HepG2 (cell line): ENCODE results near the gene ITGB2. TPM values are rescaled to one million over a fixed set of nuclear protein-coding genes. Genes with fewer than 3 reads are reported as not detected.

Experiments
- ATAC-seq: fragments of 200-7000 bp; cut with Tn5 transposase; 3 replicates; pipeline ENCODE4 v1.9.1; 2020; ENCODE audit warnings: mild to moderate bottlenecking, moderate library complexity
- BruUV-seq: library from RNA; stranded (reverse); fragments of 400-500 nt; replicated peaks from 2 replicates; lab custom pipeline; 2021; lab: Mats Ljungman, UMichigan
- CTCF ChIA-PET: fragments of 300-600 bp; formaldehyde crosslinking; extraction: SDS; loops from one replicate; lab custom pipeline; 2021; ENCODE audit warnings: low total read pairs, inconsistent platforms, low intra/inter-chr PET ratio; lab: Yijun Ruan, JAX
- POLR2A ChIA-PET: fragments of 350-600 bp; sonication (Branson Sonifier 250); formaldehyde crosslinking; loops from one replicate; lab custom pipeline; 2020; ENCODE audit warnings: antibody characterized with exemption, inconsistent platforms; lab: Yijun Ruan, JAX
- DNase-seq: peaks from one replicate; pipeline ENCODE4 v3.0.0-alpha.2; 2015; ENCODE audit warnings: low spot score
- FAIRE-seq: peaks from 3 replicates; lab custom pipeline; 2011; peaks lifted over from hg19 to GRCh38; lab: Jason Lieb, UNC
- H2AFZ ChIP-seq: one replicate; pipeline ENCODE4 v1.6.1; 2011; ENCODE audit warnings: low read length, inconsistent platforms
- H3K27ac ChIP-seq: fragments of 300-600 bp; 3 replicates; pipeline ENCODE4 v1.8.0; 2011; ENCODE audit warnings: mixed run types, mild to moderate bottlenecking, mixed read lengths, low read length, inconsistent platforms; ENCODE audit not compliant: insufficient read depth; ENCODE audit errors: extremely low read length
- H3K27me3 ChIP-seq, 2 experiments: fragments of 200-600 bp in 1 of 2; 2 replicates in 1 of 2; 3 replicates in 1 of 2; pipeline versions ENCODE4 v1.6.0 to v1.8.0; 2011; ENCODE audit warnings: low read length in 2 of 2, mild to moderate bottlenecking in 2 of 2, moderate library complexity in 2 of 2, inconsistent platforms in 1 of 2; ENCODE audit not compliant: insufficient read depth in 2 of 2, control insufficient read depth in 1 of 2
- H3K36me3 ChIP-seq, 2 experiments: fragments of 200-600 bp in 1 of 2; replicated peaks in 1 of 2; 2 replicates in 1 of 2; 3 replicates in 1 of 2; pipeline versions ENCODE4 v1.5.1 to v1.8.0; 2011; ENCODE audit warnings: low read length in 2 of 2, inconsistent platforms in 1 of 2; ENCODE audit not compliant: insufficient read depth in 2 of 2, control insufficient read depth in 1 of 2
- H3K4me1 ChIP-seq: 2 replicates; pipeline ENCODE4 v1.5.1; 2012; ENCODE audit warnings: low read length, inconsistent platforms; ENCODE audit not compliant: insufficient read depth
- H3K4me2 ChIP-seq: 2 replicates; pipeline ENCODE4 v1.6.0; 2011; ENCODE audit warnings: low read depth, low read length, inconsistent platforms
- H3K4me3 ChIP-seq, 3 experiments: fragments of 200-600 bp in 1 of 3; sonication (generic), shearing (Covaris generic) in 1 of 3; replicated peaks in 1 of 3; 2 replicates each; pipeline ENCODE4 v1.5.1; 2011 to 2016; ENCODE audit warnings: low read length in 3 of 3, inconsistent platforms in 2 of 3, low read depth in 2 of 3, mild to moderate bottlenecking in 2 of 3, control low read depth in 1 of 3, mixed read lengths in 1 of 3; ENCODE audit not compliant: insufficient read depth in 1 of 3
- H3K79me2 ChIP-seq: one replicate; pipeline ENCODE4 v1.6.1; 2011; ENCODE audit warnings: low read length, inconsistent platforms; ENCODE audit not compliant: insufficient read depth
- H3K9ac ChIP-seq: 2 replicates; pipeline ENCODE4 v1.6.0; 2011; ENCODE audit warnings: mild to moderate bottlenecking, low read depth, low read length, inconsistent platforms; ENCODE audit not compliant: insufficient read depth
- H3K9me3 ChIP-seq: 2 replicates; pipeline ENCODE4 v1.5.1; 2012; ENCODE audit warnings: mild to moderate bottlenecking, low read length
- H4K20me1 ChIP-seq: 2 replicates; pipeline ENCODE4 v1.6.0; 2011; ENCODE audit warnings: inconsistent platforms, mild to moderate bottlenecking, low read length, moderate library complexity; ENCODE audit not compliant: insufficient read depth
- ATF1 ChIP-seq: IDR thresholded peaks from 2 replicates; pipeline ENCODE4 v1.6.1; 2016; ENCODE audit warnings: mild to moderate bottlenecking, control low read depth
- FOXC1 ChIP-seq: sonication (generic); formaldehyde crosslinking; IDR thresholded peaks from 2 replicates; pipeline ENCODE4 v1.8.0; 2022; ENCODE audit warnings: mild to moderate bottlenecking, missing genetic modification reagents, borderline replicate concordance
- MXD1 ChIP-seq: sonication (generic); formaldehyde crosslinking; IDR thresholded peaks from 2 replicates; pipeline ENCODE4 v1.4.0; 2020; ENCODE audit warnings: mild to moderate bottlenecking, missing genetic modification reagents
- PAF1 ChIP-seq: IDR thresholded peaks from 2 replicates; pipeline ENCODE4 v1.6.1; 2016; ENCODE audit warnings: missing genetic modification reagents, missing compliant biosample characterization
- PHF21A ChIP-seq: sonication (generic); formaldehyde crosslinking; IDR thresholded peaks from 2 replicates; pipeline ENCODE4 v1.5.0; 2020; ENCODE audit warnings: mild to moderate bottlenecking, missing genetic modification reagents
- PTBP1 ChIP-seq: fragments of 200-400 bp; formaldehyde crosslinking; IDR thresholded peaks from 2 replicates; pipeline ENCODE4 v1.6.1; 2018; ENCODE audit warnings: low read length, low read depth; ENCODE audit not compliant: poor library complexity, severe bottlenecking
- SMARCE1 ChIP-seq: fragments of 450-650 bp; IDR thresholded peaks from 2 replicates; pipeline ENCODE4 v1.6.1; 2017; ENCODE audit warnings: borderline replicate concordance
- SP5 ChIP-seq: IDR thresholded peaks from 2 replicates; pipeline ENCODE4 v1.6.1; 2016; ENCODE audit warnings: low read depth, borderline replicate concordance
- ZNF33A ChIP-seq: sonication (generic); formaldehyde crosslinking; IDR thresholded peaks from 2 replicates; pipeline ENCODE4 v1.5.1; 2020; ENCODE audit warnings: missing genetic modification reagents, mild to moderate bottlenecking, moderate library complexity, borderline replicate concordance
- ZNF441 ChIP-seq: sonication (generic); formaldehyde crosslinking; IDR thresholded peaks from 2 replicates; pipeline ENCODE4 v1.7.0; 2021; ENCODE audit warnings: missing genetic modification reagents, borderline replicate concordance
- WGBS: methylation state at CpG from one replicate; pipeline ENCODE4 v1.1.6; 2017; ENCODE audit warnings: low lambda C conversion rate; 5-methylcytosine and 5-hydroxymethylcytosine counted together
- in situ Hi-C: cut with HindIII; loops from 2 replicates; pipeline ENCODE4 v1.10.0; 2017; ENCODE audit warnings: low pct_unique_long_range_greater_than_20kb; ENCODE audit not compliant: extremely low pct_ligation_motif_present
- intact Hi-C: fragments of 100-400 bp; cut with micrococcal nuclease; formaldehyde crosslinking; loops from one replicate; pipeline ENCODE4 v1.10.0; 2022; ENCODE audit not compliant: unreplicated experiment
- polyA plus RNA-seq, 8 experiments: library from polyadenylated mRNA; depleted of rRNA in 3 of 8; stranded (reverse) in 7 of 8; unstranded in 1 of 8; fragments of >200 nt; fragmentation: Illumina TruSeq in 4 of 8; extraction: Trizol in 4 of 8; gene quantifications; 2 replicates each; pipeline versions ENCODE4 v1.2.1 to v1.2.3, GENCODE V29; 2011 to 2016; ENCODE audit warnings: low read depth in 4 of 8, missing spikeins in 1 of 8, mixed read lengths in 1 of 8; ENCODE audit not compliant: insufficient read depth in 1 of 8
- total RNA-seq, 5 experiments: library from RNA; depleted of rRNA; stranded (reverse); fragments of >200 nt; fragmentation: Illumina TruSeq; extraction: Trizol; gene quantifications; 2 replicates each; pipeline ENCODE4 v1.2.3, GENCODE V29; 2016; ENCODE audit warnings: low read depth in 1 of 5
- TF ChIP-seq, protein P1 (sequence below): sonication (generic); formaldehyde crosslinking; conservative IDR thresholded peaks from 2 replicates; pipeline ENCODE4 v1.4.0; 2020; ENCODE audit warnings: missing genetic modification reagents

The ITGB2 gene
- total and polyA plus RNA-seq, 2 of the 13 experiments (the other 11 are each of a cell fraction or from before 2014, with no cell fraction given) = 4.2 to 18.0 TPM

GRCh38 chr21:44953628-44954021, 32.9 kb upstream of the ITGB2 start:
- Histone ChIP-seq H3K36me3 (peaks cover 33 to 71% of the 10 kb centered on the region in 2 experiments), H3K4me1 (peaks cover 8% of the 10 kb centered on the region; the same call in 1 of the 2 replicates), H3K27ac (no peak overlapping the region), H4K20me1 (peaks cover 27% of the 10 kb centered on the region; the same call in 1 of the 2 replicates), H3K9ac (no peak overlapping the region), H3K27me3 (no peaks in the 10 kb centered on the region), H2AFZ (no peak overlapping the region), H3K79me2 (peaks cover 58% of the 10 kb centered on the region), H3K4me2 (no peak overlapping the region), H3K9me3 (no peaks in the 10 kb centered on the region), H3K4me3 (no peak overlapping the region)
- BruUV-seq = no TSS peak
- FAIRE-seq (no peak), ATAC-seq (no peak), DNase-seq (no peak)
- ChIA-PET POLR2A (no interaction called here), CTCF (no interaction called here)
- 98% methylated on average over 9 of the region's 13 CpGs for WGBS
- in situ Hi-C loops = no loop called here
- intact Hi-C loops = no loop called here
- TF ChIP-seq PTBP1 (no peak), ZNF33A (CRISPR knock-in tag) (no peak), ATF1 (CRISPR knock-in tag) (no peak), PHF21A (CRISPR knock-in tag) (no peak), SMARCE1 (no peak), ZNF441 (CRISPR knock-in tag) (no peak), FOXC1 (CRISPR knock-in tag) (no peak), SP5 (CRISPR knock-in tag) (no peak), PAF1 (no peak), MXD1 (CRISPR knock-in tag) (no peak)
- TF ChIP-seq, protein P1, sequence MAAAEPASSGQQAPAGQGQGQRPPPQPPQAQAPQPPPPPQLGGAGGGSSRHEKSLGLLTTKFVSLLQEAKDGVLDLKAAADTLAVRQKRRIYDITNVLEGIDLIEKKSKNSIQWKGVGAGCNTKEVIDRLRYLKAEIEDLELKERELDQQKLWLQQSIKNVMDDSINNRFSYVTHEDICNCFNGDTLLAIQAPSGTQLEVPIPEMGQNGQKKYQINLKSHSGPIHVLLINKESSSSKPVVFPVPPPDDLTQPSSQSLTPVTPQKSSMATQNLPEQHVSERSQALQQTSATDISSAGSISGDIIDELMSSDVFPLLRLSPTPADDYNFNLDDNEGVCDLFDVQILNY (CRISPR knock-in tag) = no peak
